Measurements from ENCODE around the gene RYR2.

DNA sequence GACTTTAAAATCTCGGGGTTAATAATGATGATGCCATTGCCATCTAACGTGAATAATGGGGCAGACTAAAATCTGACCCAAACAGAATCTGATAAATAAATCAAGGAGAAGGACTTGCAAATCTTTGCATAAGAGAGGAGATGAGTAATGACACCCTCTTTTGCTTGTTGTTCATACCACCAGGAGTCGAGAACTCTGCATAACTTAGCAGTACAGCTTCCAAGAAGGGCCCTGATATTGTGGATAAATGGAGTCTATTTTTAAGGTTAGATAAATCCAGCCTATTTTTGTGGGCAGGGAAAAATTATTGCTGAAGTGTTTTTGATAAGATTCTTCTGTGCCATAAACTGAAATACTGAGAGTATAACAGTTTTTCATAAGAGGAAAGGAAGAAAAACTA is 17.3 kb downstream of the RYR2 start:
- TF ChIP-seq, protein P1, sequence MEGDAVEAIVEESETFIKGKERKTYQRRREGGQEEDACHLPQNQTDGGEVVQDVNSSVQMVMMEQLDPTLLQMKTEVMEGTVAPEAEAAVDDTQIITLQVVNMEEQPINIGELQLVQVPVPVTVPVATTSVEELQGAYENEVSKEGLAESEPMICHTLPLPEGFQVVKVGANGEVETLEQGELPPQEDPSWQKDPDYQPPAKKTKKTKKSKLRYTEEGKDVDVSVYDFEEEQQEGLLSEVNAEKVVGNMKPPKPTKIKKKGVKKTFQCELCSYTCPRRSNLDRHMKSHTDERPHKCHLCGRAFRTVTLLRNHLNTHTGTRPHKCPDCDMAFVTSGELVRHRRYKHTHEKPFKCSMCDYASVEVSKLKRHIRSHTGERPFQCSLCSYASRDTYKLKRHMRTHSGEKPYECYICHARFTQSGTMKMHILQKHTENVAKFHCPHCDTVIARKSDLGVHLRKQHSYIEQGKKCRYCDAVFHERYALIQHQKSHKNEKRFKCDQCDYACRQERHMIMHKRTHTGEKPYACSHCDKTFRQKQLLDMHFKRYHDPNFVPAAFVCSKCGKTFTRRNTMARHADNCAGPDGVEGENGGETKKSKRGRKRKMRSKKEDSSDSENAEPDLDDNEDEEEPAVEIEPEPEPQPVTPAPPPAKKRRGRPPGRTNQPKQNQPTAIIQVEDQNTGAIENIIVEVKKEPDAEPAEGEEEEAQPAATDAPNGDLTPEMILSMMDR (IDR thresholded peaks at IDR 0.05; ENCODE audit: low read depth, low read length), result no peak
- TF ChIP-seq EZH2phosphoT487 (IDR thresholded peaks at IDR 0.05; ENCODE audit: low read depth), result no peak

Measured in OCI-LY3 (cell line).